Activated CD4-positive, alpha-beta T cell treated with anti-CD3 and anti-CD28 coated beads for 4 hours (primary cell): ENCODE results near the gene UGT1A3.

ENCODE experiments used
- DNase-seq, 2 donors: peaks; one replicate each; pipeline ENCODE4 v3.0.0-alpha.2; 2020

Gene UGT1A3

DNA sequence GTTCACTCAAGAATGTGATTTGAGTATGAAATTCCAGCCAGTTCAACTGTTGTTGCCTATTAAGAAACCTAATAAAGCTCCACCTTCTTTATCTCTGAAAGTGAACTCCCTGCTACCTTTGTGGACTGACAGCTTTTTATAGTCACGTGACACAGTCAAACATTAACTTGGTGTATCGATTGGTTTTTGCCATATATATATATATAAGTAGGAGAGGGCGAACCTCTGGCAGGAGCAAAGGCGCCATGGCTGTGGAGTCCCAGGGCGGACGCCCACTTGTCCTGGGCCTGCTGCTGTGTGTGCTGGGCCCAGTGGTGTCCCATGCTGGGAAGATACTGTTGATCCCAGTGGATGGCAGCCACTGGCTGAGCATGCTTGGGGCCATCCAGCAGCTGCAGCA lies 31.2 kb downstream of the UGT1A3 start, which contains the start of gene UGT1A1:
UGT1A1 (plus strand) TSS at position 228 of the 400 bp plus-strand sequence; CDS start at position 246, 18 bp downstream.
- no peak for DNase-seq

DNA sequence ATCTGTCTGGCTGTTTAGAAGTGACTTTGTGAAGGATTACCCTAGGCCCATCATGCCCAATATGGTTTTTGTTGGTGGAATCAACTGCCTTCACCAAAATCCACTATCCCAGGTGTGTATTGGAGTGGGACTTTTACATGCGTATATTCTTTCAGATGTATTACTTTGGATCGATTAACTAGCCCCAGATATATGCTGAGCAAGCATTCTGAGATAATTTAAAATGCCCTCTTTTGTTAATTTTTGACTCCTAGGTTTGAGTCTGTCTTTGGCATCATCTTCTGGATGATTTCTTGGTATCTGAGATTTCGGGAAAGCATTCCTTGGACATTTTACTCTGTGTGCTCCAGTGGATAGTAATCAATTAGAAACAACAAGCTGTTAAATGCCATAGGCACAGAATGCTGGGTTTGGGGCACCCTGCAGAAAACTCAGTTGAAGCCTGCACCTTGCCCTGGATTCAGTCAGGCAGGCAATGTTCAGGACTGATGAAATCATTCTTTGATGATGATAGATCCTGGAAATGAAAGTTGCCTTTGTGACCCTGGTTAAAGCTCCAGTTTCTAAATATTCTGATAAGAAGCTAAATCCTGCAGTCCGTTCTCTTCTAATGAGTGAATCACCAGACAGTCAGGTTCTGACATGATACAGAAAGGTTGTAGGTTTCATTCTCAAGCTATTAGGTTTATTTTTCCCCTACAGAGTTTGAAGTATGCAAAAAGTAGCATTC lies 32.4 kb downstream of the UGT1A3 start:
- no peak for DNase-seq

DNA sequence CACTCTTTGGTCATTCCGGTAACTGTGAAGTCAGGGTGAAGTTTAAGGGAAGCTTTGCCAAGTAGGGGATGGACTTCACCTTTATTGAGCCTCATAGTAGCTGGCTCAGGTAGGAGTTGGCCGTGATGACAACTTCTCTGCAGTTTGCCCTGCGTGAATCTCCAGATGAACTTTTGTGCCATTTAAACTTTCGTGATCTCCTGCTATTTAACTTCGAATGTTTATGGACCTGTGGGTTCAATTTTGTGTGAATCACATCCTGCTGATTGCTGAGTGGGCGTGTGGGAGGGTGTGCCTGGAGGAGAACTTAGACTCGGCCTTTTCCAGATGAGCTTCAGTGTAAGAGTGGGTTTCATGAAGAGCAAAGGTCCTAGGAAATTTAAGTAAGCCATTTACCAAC lies 35.4 kb downstream of the UGT1A3 start:
- no peak for DNase-seq

DNA sequence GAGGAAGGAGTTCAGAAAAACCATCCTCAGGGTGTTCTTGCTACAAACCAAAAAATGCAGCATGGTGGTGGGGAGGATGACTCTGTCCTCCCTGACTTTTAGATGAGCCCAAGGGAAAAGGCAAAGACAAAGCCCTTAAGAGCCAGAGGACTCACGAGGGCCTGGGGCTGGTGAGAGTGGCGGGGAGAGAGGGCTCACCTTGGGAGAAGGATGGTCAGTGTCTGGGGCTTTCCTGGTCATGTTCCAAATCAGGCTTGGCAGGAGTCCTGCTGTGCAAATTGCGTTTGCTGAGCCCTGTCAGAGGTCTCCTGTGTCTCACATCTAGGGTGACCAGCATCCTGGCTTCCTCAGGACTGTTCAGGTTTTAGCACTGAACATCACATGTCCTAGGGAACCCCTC lies 35.9 kb downstream of the UGT1A3 start:
- no peak for DNase-seq

DNA sequence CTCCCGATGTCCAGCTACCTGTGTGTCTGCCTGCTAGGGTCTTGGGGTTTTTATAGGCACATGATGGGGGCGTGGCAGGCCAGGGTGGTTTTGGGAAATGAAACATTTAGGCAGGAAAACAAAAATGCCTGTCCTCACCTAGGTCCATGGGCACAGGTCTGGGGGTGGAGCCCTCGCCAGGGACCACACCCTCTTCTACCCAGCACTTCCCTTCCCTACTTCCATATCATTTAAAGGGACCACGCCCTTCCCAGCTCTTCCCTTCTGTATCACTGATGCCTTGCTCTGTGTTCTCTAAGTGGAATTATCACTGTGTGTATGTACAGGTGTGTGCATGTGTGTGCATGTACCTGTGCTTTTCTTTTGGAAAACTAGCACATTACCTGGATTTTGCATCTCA lies 37.6 kb downstream of the UGT1A3 start:
- DNase-seq: no peak

DNA sequence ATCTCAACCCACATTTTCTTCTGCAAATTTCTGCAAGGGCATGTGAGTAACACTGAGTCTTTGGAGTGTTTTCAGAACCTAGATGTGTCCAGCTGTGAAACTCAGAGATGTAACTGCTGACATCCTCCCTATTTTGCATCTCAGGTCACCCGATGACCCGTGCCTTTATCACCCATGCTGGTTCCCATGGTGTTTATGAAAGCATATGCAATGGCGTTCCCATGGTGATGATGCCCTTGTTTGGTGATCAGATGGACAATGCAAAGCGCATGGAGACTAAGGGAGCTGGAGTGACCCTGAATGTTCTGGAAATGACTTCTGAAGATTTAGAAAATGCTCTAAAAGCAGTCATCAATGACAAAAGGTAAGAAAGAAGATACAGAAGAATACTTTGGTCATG lies 39.2 kb downstream of the UGT1A3 start:
- no peak for DNase-seq

DNA sequence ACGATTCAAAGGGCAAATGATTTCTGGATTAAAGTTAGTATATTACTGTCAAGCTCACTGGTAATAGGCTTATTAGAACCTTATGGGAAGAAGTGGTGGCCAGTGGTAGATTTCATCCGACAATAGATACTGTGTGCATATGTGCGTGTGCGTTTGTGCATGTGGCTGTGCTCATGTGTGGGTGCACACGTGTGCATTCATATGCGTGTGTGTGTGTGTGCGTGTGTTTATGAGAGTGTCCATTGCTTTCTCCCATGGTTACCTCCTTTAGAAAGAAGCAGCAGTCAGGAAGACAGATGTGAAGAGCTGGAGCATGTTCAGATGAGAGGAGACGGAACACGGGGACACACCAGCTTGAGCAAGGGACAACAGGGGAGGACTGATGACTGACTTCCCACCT lies 40.4 kb downstream of the UGT1A3 start:
- no peak for DNase-seq

DNA sequence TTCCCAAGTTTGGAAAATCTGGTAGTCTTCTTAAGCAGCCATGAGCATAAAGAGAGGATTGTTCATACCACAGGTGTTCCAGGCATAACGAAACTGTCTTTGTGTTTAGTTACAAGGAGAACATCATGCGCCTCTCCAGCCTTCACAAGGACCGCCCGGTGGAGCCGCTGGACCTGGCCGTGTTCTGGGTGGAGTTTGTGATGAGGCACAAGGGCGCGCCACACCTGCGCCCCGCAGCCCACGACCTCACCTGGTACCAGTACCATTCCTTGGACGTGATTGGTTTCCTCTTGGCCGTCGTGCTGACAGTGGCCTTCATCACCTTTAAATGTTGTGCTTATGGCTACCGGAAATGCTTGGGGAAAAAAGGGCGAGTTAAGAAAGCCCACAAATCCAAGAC lies 43.3 kb downstream of the UGT1A3 start:
- DNase-seq: no peak

DNA sequence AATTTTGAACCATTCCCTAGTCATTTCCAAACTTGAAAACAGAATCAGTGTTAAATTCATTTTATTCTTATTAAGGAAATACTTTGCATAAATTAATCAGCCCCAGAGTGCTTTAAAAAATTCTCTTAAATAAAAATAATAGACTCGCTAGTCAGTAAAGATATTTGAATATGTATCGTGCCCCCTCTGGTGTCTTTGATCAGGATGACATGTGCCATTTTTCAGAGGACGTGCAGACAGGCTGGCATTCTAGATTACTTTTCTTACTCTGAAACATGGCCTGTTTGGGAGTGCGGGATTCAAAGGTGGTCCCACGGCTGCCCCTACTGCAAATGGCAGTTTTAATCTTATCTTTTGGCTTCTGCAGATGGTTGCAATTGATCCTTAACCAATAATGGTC lies 43.7 kb downstream of the UGT1A3 start:
- no peak for DNase-seq

DNA sequence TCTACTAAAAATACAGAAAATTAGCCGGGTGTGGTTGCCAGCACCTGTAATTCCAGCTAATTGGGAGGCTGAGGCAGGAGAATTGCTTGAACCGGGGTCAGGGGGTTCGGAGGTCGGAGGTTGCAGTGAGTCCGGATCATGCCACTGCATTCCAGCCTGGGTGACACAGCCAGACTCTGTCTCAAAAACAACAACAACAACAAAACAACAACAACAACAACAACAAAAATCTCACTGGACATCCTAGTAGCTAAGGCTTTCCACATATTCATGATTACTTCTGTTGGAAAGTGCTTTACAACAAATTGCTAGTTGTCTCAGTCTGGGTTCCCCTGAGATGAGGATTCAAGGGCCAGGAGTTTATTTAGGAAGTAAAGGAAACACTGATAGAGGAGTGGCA lies 45.0 kb downstream of the UGT1A3 start:
- DNase-seq: no peak

DNA sequence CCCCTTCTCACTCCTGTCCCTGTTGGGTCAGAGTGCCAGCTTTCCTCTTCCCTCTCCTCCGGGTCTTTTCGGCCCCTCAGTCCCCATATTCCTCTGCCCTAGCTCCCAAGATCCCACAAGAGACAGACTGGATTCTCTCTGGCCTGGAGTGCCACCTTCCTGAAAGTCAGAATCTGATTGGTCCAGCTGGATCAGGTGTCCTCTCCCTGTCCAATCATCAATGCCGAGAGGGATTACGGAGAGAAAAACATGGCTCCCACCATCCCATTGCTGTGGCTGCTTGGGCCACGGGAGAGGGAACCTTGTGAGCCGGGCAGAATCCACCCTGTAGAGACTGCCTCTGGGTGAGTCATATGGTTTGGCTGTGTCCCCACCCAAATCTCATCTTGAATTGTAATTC lies 46.6 kb downstream of the UGT1A3 start:
- DNase-seq: no peak

DNA sequence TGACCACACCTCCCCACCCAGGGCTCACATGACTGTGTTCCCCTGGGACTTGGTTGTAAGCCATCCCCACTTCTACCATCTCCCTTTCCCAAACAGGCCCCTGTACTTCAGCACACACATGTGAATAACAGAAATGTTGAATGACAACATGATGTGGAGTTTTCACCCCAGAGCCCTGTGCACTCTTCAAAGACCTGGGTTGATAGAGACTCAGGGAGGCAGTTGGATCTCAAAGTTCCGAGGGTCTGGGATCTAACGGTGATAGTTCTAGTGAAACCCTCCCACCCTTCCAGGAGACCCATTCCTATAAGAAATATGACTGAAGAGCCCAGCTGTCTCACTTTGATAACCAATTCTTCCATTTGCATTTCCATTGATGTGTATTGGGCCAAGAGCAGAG lies 49.2 kb downstream of the UGT1A3 start, which contains the start of gene MROH2A:
MROH2A (plus strand) TSS at position 301 of the 400 bp plus-strand sequence. CDS start 1,029 bp downstream, outside the sequence.
- no peak for DNase-seq

DNA sequence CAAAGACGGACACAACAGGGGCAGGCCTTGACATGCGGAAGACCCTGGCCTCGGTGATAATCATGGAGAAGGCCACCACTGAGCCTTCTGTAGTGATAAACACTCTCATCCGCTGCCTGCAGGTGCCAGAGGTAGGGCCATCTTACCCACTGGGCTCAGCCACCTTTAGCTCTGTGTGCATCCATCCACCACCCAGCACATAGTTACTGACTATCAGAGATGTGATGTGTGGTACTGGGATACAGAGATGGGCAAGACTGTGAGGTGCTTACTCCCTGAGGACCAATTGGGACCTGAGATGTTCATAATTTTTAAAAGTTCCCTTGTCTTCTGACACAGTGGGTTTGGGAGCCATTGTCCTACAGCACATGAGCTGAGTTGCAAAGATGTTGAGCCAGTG lies 50.9 kb downstream of the UGT1A3 start:
- DNase-seq: no peak

DNA sequence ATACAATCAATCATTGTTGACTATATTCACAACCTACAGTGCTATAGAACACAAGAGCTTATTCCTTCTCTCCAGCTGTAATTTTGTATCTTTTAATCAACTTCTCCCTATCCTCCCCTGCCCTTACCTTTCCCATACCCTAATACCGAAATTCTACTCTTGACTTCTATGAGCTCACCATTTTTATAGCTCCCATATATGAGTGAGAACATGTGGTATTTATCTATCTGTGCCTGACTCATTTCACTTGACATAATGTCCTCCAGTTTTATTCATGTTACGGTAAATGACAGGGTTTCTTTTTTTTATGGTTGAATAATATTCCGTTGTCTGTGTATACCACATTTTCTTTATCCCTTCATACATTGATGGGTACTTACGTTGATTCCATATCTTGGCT lies 51.9 kb downstream of the UGT1A3 start:
- DNase-seq: no peak

DNA sequence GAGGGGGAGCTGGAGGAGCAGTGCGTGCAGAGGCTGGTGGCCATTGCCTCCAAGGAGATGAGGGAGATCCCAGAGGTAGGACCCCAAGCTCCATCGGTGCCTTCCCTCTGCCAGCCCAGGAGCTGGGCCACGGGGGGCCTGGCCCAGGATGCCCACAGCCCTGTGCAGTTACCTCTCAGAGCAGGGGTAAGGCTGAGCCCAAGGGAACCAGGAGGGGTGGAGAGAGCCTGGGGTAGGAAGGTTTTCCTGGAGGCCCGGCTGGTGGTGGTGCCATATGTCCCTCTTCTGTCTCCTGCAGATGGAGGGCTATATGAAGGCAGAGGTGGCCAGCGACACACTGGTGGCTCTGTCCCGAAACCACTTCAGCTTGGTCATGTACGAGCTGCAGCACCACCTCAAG lies 60.7 kb downstream of the UGT1A3 start:
- DNase-seq: no peak

DNA sequence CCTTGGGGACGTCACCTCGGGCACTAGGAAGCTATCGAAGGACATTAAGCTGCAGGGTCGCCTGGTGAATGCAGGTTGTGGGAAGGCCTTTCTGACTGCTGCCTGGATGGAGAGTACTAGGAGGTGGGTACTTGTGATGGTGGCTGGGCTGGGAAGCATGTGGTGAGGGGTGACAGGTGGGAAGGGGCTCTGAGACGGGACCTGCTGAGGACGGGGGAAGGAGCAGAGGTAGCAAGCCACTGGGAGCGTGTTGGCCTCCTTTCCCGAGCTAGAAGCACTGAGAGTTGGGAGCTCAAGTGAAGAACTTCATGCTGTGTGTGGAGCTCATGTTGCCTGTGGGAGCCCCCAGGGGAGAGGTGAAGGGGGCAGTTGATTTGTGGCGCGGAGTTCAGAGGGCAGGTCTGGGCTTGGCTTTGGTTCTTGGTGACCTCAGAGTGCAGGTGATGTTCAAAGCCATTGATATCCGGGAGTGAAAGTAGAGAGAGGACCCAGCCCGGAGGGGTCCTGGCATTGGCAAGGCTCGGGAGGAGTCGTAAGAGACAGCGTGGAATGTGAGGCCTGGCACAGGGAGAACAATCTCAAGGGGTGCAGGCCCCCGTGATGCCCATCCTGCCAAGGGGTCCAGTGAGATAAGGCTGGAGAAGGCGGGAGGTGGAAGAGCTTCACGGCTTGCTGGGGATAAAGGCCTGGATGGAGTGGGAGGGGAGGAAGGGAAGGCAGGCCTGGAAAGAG lies 62.5 kb downstream of the UGT1A3 start:
- DNase-seq: no peak

DNA sequence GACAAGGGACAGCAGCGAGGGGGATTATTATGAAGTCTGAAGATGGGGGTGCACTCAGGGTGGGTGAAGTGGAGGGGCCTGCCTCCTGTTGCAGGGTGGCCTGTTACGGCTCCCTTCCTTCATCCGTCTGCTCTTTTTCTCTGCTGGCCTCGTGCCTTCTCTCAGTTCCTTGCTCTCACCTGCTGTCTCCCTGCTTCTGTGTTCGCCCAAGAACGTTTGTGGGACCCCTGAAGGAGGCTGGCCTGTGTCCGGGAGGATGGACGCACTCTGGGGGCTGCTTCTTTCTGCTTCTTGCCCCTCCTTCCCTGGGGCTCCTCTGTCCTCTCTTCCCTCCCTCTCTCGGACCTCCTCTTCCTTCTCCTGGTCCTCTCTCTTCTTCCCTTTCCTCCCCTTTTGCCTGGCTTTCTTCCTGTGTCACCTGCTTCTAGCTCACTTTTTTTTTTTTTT lies 63.1 kb downstream of the UGT1A3 start:
- no peak for DNase-seq

DNA sequence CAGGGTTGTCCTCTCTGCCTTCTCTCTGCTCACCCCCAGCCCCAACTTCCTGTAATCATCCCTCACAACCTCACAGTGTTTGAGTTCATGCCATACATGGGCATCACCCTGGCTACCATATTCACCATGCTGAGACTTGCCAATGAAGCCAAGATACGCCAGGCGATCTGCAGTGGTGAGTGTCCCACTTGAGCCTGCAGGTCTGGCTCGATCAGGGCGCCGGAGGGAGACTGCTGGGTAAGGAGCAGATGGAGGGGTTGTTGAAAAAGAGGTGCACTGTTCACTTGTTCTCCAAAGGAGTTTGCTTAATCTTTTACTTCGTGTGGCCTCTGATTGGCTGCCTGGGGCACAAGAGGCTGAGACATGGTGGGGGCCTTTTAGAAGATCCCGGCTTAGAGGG lies 63.9 kb downstream of the UGT1A3 start:
- DNase-seq: no peak

DNA sequence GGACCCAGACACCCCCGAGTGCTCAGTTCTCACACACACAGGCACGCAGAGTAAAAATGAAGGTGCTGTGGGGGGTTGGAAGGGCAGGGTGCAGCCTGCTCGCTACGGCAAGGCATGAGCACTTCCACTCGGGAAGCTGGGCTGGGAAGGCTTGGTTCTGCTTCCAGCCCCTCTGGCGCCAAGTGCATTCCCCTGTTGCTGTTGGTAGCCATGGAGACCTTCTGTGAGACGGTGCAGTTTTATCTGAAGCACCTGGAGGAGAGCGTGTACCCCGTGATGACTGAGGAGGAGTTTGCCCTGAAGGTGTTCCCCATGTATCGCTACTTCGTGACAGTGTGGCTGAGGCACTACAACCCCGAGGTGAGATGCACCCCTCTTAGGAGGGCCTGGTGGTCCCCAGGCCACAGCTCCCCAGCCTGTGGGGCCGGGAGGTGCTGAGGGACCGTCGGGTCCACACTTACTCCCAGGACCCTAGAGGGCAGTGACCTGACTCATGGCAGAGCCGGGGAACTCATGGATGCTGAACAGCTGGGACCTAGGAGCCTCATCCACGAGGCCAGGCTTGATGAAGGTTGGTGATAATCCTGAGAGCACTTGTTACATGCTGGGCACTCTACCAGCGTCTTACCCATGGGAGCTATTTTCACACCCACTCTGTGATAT lies 64.8 kb downstream of the UGT1A3 start:
- DNase-seq: no peak

DNA sequence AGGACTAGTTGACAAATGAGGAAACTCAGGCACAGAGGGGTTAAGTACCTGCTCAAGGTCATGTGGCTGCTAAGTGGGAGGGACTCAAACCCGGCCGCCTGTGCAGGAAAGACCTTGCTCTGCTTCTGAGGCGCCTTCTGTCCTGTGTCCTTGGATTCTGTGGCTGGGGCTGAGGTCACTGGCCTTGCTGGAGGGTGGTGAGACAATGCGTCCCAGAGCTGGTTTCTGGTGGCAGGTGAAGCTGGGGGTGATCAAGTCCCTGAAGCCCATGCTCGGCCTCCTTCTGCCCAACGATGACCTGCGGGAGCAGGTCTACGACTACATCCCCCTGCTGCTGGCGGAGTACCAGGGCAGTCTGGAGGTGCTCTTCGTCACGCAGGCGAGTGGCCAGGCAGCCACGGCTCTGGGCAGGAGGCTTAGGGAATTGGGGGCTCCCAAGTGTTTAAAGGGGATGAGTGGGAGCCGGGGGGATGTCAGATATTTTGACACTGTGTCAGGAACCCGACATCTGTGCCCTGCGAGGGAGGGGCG lies 65.4 kb downstream of the UGT1A3 start:
- no peak for DNase-seq

DNA sequence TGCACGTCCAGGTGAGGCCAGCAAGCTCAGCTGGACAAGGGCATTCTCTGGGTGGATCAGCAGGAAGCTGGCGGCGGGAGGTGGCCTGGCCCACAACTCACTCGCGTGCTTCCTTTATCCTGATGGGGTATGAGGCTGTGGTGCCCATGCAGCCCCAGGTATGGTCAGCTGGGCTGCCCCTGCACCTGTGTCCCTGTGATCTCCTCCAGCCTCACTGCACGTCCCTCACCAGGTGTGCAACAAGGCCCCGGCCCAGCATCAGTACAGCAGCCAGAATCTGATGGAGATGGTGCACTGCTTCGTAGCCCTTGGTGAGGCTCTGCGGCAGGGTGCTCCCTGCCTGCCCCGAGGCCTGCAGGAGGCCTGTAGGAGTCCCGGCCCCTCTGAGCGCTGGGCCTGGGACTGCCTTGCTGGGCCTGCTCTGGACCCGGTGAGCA lies 66.9 kb downstream of the UGT1A3 start:
- DNase-seq: no peak

DNA sequence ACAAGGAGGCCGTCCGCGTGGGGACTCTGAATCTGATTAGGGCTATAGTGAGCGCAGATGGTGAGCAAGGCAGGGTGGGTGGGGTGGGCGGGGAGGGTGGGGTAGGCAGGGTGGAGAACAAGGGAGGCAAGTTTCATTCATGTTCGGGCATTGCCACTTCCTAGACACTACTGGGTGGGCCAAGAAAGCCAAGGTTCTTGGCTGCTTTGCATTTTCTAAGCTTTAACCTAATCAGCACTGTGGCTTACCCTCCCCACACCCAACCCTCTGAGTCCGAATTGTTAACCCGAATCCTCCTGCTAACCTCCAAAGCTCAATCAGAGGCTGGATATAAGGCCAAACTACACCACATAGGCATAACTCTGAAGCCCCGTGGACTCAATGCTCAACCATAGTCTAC lies 67.4 kb downstream of the UGT1A3 start:
- no peak for DNase-seq

DNA sequence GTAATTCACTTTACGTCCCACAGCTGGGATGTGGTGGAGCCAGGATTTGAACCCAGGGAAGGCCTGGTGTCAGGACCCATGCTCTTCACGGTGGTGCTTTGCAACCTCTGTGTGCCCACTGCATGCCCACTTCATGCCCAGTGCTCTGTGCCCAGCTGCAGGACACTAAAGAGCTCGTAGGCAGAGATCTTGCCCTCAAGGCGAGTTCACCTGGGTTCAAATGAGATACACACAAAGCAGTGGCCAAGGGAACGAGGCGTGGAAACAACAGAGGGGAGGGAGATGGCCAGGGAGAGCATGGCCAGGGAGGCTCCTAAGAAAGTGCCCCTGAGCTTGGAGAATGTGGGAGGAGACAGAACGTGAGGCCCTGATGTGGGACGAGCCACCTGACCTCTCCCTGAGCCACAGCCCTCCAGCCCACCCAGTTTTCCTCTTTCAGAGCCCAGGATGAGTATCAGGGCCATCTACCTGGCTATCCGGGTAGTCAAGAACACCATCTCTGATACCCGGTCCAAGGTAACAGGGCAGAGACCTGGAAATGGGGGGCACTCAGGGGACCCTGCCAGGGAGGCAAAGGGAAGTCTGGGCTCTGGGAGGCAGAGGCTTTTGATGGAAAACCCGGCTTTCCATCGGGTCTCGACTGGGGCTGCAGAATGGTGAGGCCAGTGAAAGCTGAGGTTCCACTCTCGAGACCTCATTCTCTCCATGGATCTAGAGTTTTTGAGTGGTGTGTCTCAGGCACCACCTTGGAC lies 69.7 kb downstream of the UGT1A3 start:
- DNase-seq: no peak
